Measurements from ENCODE around the gene CAP2.

DNA sequence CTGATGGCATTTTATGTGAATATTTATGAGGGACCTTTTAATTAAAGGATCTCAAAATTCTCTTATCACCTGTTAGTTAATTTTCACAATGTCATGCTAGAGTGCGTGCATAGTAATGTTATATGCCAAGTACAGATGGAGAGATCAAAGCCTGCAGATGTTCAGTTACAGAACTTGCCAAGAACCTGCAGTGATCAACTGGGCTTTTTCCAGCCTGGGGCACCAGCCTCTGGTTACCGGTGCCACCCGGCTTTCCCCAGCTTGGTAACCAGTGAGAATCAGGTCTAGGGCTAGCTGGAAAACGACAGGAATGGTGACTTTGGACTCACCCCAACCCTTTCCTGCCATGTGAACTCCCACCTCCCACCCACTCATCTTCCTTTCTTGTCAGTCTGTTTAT lies 91.8 kb downstream of the CAP2 start:
- no peak for TF ChIP-seq POLR2A (IDR thresholded peaks at IDR 0.05; ENCODE audit: low read length)
- TF ChIP-seq GATA1 (IDR thresholded peaks at IDR 0.05; ENCODE audit: low read depth, low read length): no peak

All from erythroblast (primary cell).